GM19099 (cell line): ENCODE measurements around the gene BCAP29.

Source experiments
- POLR2A ChIP-seq: IDR thresholded peaks from 3 replicates; pipeline ENCODE4 v1.6.1; 2011; ENCODE audit warnings: low read depth; ENCODE audit not compliant: insufficient read length; ENCODE audit errors: extremely low read depth

BCAP29 gene

GRCh38 chr7:107599262-107599661 lies 19.2 kb downstream of the BCAP29 start:
- no peak for TF ChIP-seq POLR2A

DNA sequence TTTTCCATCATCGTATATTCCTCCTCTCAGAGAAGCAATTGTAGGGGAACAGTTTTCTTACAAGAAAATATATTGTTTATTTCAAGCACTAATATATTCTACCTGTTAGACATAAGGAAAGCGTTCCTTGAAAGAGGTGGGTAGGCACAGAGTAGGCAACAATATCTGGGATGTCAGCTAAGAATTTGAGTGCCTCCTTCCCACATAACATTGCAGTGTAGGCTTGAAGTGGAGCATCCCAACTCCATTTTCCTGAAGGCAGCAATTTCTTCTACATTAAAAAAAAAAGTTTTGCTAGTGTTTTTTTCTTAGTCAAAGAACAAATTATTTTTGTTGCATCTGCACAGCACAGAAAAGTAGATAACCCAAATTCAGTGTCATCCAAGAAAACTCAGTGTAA lies 20.8 kb downstream of the BCAP29 start:
- TF ChIP-seq POLR2A: no peak

GRCh38 chr7:107605218-107605815 lies 25.3 kb downstream of the BCAP29 start:
- no peak for TF ChIP-seq POLR2A

DNA sequence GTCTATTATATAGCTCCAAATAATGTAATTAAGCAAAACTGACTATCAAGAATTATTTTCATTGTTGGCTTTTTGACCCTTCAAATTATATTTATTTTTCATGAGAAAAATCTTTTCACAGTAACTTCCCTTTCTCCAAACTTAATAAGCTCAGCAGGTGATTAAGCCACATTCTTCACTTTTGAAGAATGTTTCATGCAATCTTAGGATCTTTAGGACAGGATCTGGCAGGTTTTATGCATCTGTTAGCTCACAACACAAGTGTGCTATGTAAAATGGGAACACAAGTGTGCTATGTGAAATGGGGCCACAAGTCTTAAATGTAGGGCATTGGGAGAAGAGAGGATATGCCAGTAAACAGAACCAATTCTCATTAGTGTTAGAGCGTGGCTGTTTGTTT lies 26.3 kb downstream of the BCAP29 start:
- no peak for TF ChIP-seq POLR2A

DNA sequence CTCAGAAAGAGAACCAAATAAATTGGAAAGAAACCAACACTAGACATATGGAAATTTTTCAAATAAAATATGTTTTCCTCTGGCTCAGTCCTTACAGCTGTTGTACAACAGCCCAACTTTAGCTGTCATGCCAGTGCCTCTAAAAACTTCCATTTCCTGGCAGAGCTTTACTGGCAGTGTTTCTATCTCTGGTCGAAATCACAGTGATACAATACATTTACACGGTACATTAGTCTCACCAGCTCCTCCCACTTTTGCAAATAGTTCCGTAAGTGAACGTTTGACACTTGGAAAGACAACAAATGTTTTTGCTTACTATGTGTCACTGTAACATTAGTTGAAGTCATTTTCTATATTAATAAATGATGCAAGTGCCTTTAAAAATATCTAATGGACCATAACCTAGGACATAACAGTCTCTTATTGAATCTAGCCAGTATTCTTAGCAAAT lies 29.8 kb downstream of the BCAP29 start:
- no peak for TF ChIP-seq POLR2A

DNA sequence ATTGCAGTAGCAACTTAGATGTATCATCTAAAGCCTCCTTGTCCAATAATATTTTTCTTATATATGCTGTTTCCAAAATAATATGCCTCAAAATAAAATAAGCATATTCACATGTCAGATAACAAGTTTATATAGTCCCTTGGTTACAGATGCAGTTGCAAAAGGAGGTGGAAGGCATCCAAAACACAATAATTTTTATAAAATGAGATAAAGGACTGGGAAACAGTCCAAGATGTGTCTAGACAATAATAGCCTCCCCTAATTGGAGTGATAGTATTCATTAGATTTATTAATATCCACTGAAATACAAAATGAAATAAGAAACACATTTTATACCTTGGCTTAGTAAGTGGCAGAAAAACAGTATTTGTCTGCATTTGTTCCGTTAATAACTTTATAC lies 30.3 kb downstream of the BCAP29 start:
- no peak for TF ChIP-seq POLR2A

DNA sequence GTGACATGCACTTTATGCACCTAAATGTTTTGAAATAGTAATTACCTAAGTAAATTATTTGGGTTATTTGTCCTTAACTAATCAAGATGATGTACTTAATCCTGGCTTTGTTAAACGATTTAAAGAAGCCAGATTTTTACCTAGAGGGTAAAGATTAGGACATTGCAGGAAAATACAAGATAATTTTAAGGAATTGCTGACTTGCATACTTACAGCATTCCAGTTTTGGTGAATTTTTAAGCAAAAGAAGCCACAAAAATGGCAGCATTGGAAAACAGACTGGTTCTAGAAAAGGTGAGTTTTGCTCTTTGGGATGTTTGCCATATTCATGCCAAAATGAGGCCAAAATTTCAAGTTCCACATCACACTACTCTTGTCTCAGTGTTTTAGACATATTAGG lies 33.4 kb downstream of the BCAP29 start:
- TF ChIP-seq POLR2A: no peak

- no peak for TF ChIP-seq POLR2A
Measured at GRCh38 chr7:107613948-107614347, 33.9 kb downstream of the BCAP29 start.

DNA sequence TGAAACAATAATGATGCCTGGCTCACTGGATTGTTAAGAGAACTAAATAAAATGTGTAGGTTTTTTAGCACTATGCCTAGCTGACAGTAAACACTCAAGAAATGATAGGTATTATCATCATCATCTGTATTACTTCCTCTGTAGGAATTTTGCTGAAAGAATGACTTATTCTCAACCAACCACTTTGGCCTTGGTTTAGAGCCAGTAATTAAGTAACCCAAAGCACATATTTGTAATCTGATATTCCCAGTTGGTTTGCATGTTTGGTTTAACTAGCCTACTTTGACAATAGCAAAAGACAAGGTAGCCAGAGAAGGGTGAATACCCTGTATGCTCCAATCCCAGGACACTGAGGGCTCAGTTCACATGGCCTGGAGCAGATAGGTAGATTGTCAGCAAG lies 34.4 kb downstream of the BCAP29 start:
- no peak for TF ChIP-seq POLR2A

- TF ChIP-seq POLR2A: no peak
Measured at GRCh38 chr7:107615910-107616680, 36.0 kb downstream of the BCAP29 start.

DNA sequence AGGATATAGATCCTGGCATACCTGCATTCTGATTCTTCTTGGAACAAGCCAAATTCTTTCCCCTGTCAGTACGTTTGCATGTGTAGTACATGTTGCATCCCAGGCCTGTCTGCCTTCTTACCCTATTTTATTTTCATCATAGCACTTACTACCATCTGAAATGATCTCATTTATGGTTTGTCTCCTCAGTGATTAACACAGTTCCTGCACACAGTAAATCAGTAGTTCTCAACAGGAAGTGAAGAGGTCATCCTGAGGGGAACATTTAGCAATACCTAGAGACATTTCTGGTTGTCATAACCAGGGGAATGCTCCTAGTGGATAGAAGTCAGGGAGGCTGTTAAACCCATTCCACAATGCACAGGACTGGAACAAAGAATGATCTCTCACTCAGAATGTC lies 42.4 kb downstream of the BCAP29 start:
- no peak for TF ChIP-seq POLR2A

DNA sequence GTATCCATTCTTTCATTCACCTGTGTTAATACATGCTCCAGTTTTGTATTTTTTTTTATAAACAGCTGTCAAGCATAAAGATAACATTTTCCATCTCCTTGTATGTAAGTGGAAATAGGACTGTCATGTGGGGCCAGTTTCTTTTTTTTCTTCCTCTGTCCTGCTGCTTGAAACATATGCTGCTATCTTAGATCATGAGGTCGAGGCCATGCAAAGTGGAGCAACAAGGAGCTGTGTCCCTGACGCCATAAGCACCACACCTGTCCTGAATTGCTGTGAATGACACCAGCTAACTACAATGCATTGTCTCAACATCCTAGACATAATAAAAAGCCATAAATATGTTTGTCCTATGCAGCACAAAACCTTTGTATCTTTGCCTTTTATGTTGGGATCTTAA lies 42.8 kb downstream of the BCAP29 start:
- TF ChIP-seq POLR2A: no peak

GRCh38 chr7:107627002-107627401 lies 47.0 kb downstream of the BCAP29 start:
- no peak for TF ChIP-seq POLR2A

GRCh38 chr7:107628461-107629064 lies 48.5 kb downstream of the BCAP29 start:
- TF ChIP-seq POLR2A: no peak

GRCh38 chr7:107630342-107630741 lies 50.3 kb downstream of the BCAP29 start:
- no peak for TF ChIP-seq POLR2A
